SU-DHL-6 (cell line): Measurements from ENCODE around the gene CAMK4.
A peak's percentile ranks its signal among the peaks of the same experiment; 100 is the strongest.

ENCODE experiments used
- H2AFZ ChIP-seq: fragments of 200-600 bp; sonication (generic); 2 replicates; pipeline ENCODE4 v1.6.1; 2014; ENCODE audit warnings: low read depth, mild to moderate bottlenecking, moderate library complexity, mixed read lengths, antibody characterized with exemption, low read length; ENCODE audit not compliant: severe bottlenecking
- H3F3A ChIP-seq: fragments of 200-600 bp; shearing (Covaris generic); 2 replicates; pipeline ENCODE4 v1.6.0; 2016; ENCODE audit warnings: antibody characterized with exemption, mild to moderate bottlenecking; ENCODE audit not compliant: insufficient read depth
- H3K27ac ChIP-seq: fragments of 200-600 bp; sonication (generic); 2 replicates; pipeline ENCODE4 v1.5.1; 2016; ENCODE audit warnings: low read depth, mild to moderate bottlenecking, low read length, moderate library complexity, mixed read lengths
- H3K27me3 ChIP-seq: fragments of 200-600 bp; sonication (generic), shearing (Covaris generic); 2 replicates; pipeline ENCODE4 v1.6.0; 2014; ENCODE audit warnings: mild to moderate bottlenecking, low read length
- H3K36me3 ChIP-seq: fragments of 200-600 bp; sonication (generic); 2 replicates; pipeline ENCODE4 v1.6.1; 2014; ENCODE audit warnings: mild to moderate bottlenecking, low read length, mixed read lengths
- H3K4me2 ChIP-seq: fragments of 300-600, 200-600 bp; shearing (Covaris generic), sonication (generic); 2 replicates; pipeline ENCODE4 v1.6.0; 2014; ENCODE audit warnings: low read length, low read depth, mild to moderate bottlenecking; ENCODE audit not compliant: poor library complexity, severe bottlenecking
- H3K4me3 ChIP-seq: fragments of 200-600 bp; sonication (generic); 2 replicates; pipeline ENCODE4 v1.5.1; 2014; ENCODE audit warnings: antibody characterized with exemption, low read length, mild to moderate bottlenecking, mixed read lengths; ENCODE audit not compliant: insufficient read depth, poor library complexity, severe bottlenecking
- H3K79me2 ChIP-seq: fragments of 200-600 bp; sonication (generic); 2 replicates; pipeline ENCODE4 v1.6.1; 2014; ENCODE audit warnings: mild to moderate bottlenecking, low read length, moderate library complexity; ENCODE audit not compliant: insufficient read depth
- H3K9ac ChIP-seq: fragments of 200-600 bp; sonication (generic); 2 replicates; pipeline ENCODE4 v1.7.0; 2014; ENCODE audit warnings: mild to moderate bottlenecking, low read length
- H3K9me2 ChIP-seq: fragments of 200-600 bp; sonication (generic); replicated peaks from 2 replicates; pipeline ENCODE4 v1.6.1; 2014; ENCODE audit warnings: low read length; ENCODE audit not compliant: insufficient read depth
- H3K9me3 ChIP-seq: fragments of 200-600 bp; sonication (generic); 2 replicates; pipeline ENCODE4 v1.6.1; 2014; ENCODE audit warnings: low read length, mixed read lengths; ENCODE audit not compliant: insufficient read depth
- H4K20me1 ChIP-seq: fragments of 200-600 bp; sonication (generic); 2 replicates; pipeline ENCODE4 v1.6.1; 2014; ENCODE audit warnings: low read depth, mild to moderate bottlenecking, antibody characterized with exemption, low read length, moderate library complexity, mixed read lengths
- CTCF ChIP-seq: fragments of 200-600 bp; sonication (generic); IDR thresholded peaks from one replicate; pipeline ENCODE4 v1.5.1; 2017; ENCODE audit warnings: antibody characterized with exemption, mild to moderate bottlenecking, low read length, moderate library complexity; ENCODE audit not compliant: insufficient read depth, poor library complexity, severe bottlenecking
- EZH2phosphoT487 ChIP-seq: fragments of 200-600 bp; sonication (generic), shearing (Covaris generic); conservative IDR thresholded peaks from 2 replicates; pipeline ENCODE4 v1.6.1; 2018; ENCODE audit warnings: mild to moderate bottlenecking, antibody characterized with exemption, low read length, moderate library complexity, mixed read lengths

CAMK4 gene

GRCh38 chr5:111221139-111221538 is 3.0 kb upstream of the CAMK4 start:
- Histone ChIP-seq H3K9me2 (no peaks in the 10 kb centered on the region), H3K4me2 (no peak overlapping the region), H4K20me1 (no peaks in the 10 kb centered on the region), H3K27me3 (no peaks in the 10 kb centered on the region), H3K4me3 (no peak overlapping the region), H3K27ac (no peak overlapping the region), H3K79me2 (no peaks in the 10 kb centered on the region), H2AFZ (no peak overlapping the region), H3K9me3 (no peaks in the 10 kb centered on the region), H3K36me3 (no peaks in the 10 kb centered on the region), H3F3A (0 out of 2 replicates have a peak, but pooled peaks cover 5% of the 10 kb centered on the region), H3K9ac (no peak overlapping the region)
- no peak for TF ChIP-seq CTCF
- no peak for TF ChIP-seq EZH2phosphoT487

GRCh38 chr5:111223101-111223786 is 940 bp upstream of the CAMK4 start:
- 0 out of 2 replicates have a peak, but pooled peaks cover 5% of the 10 kb centered on the region for H3F3A ChIP-seq
- no peaks in the 10 kb centered on the region for H3K9me2 ChIP-seq
- H3K4me3 ChIP-seq, result peak overlapping the region; percentile 81
- no peaks in the 10 kb centered on the region for H3K27me3 ChIP-seq
- TF ChIP-seq EZH2phosphoT487, result no peak
- no peak for TF ChIP-seq CTCF
- H3K9ac ChIP-seq, result peak overlapping the region; percentile 69
- peak overlapping the region; percentile 99 for H2AFZ ChIP-seq
- H4K20me1 ChIP-seq, result no peaks in the 10 kb centered on the region
- no peaks in the 10 kb centered on the region for H3K36me3 ChIP-seq
- H3K4me2 ChIP-seq, result peak overlapping the region; percentile 91
- H3K79me2 ChIP-seq, result no peaks in the 10 kb centered on the region
- no peak overlapping the region for H3K27ac ChIP-seq
- H3K9me3 ChIP-seq, result no peaks in the 10 kb centered on the region

- Histone ChIP-seq H2AFZ (peak overlapping the region; percentile 98), H3K27ac (no peak overlapping the region), H3K4me3 (peak overlapping the region; percentile 81), H3K9me2 (no peaks in the 10 kb centered on the region), H3F3A (0 out of 2 replicates have a peak, but pooled peaks cover 5% of the 10 kb centered on the region), H4K20me1 (no peaks in the 10 kb centered on the region), H3K9me3 (no peaks in the 10 kb centered on the region), H3K4me2 (peak overlapping the region; percentile 91), H3K79me2 (no peaks in the 10 kb centered on the region), H3K27me3 (no peaks in the 10 kb centered on the region), H3K9ac (peak overlapping the region; percentile 69), H3K36me3 (no peaks in the 10 kb centered on the region)
- no peak for TF ChIP-seq CTCF
- no peak for TF ChIP-seq EZH2phosphoT487
Observed at GRCh38 chr5:111224561-111225345, 569 bp downstream of the CAMK4 start.
